ENCODE measurements around the gene HS3ST4. TPM values are rescaled to one million over a fixed set of nuclear protein-coding genes. Genes with fewer than 3 reads are reported as not detected.

The HS3ST4 gene
- total RNA-seq, 4 donors from 2014 or later = 0.15 to 4.6 (median 0.37) TPM

DNA sequence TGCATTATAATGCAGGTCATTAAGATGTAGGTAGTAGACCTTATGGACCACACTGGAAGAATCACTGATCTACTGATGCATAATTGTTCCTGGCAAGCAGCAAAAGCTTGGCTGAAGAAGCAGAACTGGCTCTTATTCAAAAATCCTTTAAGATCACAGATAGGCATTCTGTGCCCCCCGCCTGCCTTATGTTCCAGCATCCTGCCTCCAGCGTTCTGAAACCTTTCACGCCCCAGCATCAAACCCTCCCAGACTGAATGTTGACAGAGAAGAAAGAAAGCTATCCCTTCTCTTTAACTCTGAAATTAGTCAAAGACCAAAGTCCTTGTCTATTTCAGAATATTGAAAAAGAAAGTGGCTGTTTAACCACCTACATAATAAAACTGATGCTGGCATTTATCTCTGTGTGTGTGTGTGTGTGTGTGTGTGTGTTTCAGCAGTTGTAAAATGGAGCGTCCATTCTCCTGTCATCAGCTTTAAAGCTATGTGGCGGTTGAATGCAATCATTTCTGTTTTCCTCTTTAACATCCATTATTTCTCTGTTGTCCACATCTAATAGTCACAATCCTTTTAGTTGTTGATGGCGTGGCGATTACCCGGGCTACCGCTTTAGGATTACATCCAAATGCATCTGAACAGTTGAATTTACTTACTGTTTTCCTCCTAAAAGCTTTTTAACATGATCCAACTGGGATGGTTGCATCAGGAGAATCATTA is 350.4 kb downstream of the HS3ST4 start:
- intact Hi-C loops (cut with DNase I) = no loop called here
- WGBS, 2 donors = 79% methylated on average over 9 of the region's 9 CpGs
- Histone ChIP-seq H3K9me3 (no peaks in the 10 kb centered on the region), H3K4me1 (no peaks in the 10 kb centered on the region), H3K4me3 (no peak overlapping the region), H3K27ac (no peak overlapping the region), H3K36me3 (no peaks in the 10 kb centered on the region), H3K27me3 (no peaks in the 10 kb centered on the region)
- TF ChIP-seq CTCF (IDR thresholded peaks at IDR 0.05) (no peak), POLR2A (IDR thresholded peaks at IDR 0.05) (no peak)
- DNase-seq = no peak

DNA sequence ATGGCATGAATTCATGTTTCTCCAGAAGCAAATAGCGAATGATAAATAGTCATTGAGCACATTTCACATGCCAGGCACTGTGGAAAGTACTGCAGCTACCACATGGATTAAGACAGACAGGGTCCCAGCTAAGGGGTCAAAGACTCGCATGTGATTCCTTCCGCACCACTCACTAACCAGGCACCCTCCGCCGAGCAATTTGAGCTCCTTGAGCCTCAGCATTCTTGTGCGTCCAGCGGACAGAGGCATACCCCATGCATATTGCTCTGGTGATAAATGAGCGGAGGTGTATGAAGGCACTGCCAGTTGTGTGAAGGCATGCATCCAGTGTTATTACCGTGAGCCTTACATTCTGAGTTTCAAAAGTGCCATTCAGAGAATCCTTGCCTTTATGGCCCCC is 358.7 kb downstream of the HS3ST4 start:
- WGBS, 2 donors = 39 to 57% methylated on average over 9 of the region's 9 CpGs

DNA sequence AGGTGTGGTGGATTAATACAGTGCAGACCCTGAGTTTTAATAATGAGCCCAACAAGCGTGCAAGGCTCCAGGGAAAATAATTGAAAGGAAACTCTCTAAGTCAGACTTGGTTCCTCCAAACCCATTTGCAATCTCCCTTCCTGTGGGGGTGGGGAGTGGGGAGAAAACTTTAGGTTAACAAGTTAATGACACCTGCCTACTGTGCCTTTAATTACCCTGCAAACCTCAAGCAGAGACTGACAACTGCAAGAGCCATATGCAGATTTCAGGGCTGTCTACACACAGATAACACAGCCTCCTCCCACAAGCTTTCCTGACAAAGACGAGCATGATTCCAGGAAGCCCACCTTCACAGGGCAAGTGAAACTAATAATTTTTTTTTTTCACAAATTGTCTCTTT is 359.3 kb downstream of the HS3ST4 start:
- no peaks in the 10 kb centered on the region for H3K36me3 ChIP-seq

More for the DNA sequence above, 358.7 kb downstream of the HS3ST4 start:
- no peaks in the 10 kb centered on the region for H3K9me3 ChIP-seq
- DNase-seq = no peak
- H3K27ac ChIP-seq = no peak overlapping the region
- no peaks in the 10 kb centered on the region for H3K27me3 ChIP-seq
- H3K4me3 ChIP-seq = no peak overlapping the region
- H3K36me3 ChIP-seq = no peaks in the 10 kb centered on the region
- H3K4me1 ChIP-seq = no peaks in the 10 kb centered on the region
- intact Hi-C loops (cut with DNase I) = no loop called here
- TF ChIP-seq CTCF (IDR thresholded peaks at IDR 0.05) = no peak
- no peak for TF ChIP-seq POLR2A (IDR thresholded peaks at IDR 0.05)

DNA sequence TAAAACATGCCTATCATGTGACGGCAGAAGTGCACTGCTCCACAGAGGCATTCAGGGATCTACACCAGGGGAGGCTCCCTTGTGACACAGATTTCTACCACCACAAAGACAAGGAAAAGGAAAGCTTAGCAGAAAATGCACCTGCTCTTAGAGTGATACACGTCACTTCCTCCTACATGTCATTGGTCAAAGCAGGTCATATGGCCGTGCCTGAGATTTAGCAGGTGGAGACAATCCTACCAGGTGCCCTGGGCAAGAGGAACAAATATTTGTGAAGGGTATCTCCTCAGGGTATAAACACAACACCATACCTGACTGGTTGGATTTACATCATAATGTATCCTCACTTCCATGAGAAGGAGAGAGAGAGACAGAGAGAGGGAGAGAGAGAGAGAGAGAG is 362.1 kb downstream of the HS3ST4 start:
- no peak for DNase-seq
- Histone ChIP-seq H3K27me3 (no peaks in the 10 kb centered on the region), H3K9me3 (no peaks in the 10 kb centered on the region), H3K27ac (no peak overlapping the region), H3K36me3 (no peaks in the 10 kb centered on the region), H3K4me3 (no peak overlapping the region), H3K4me1 (no peaks in the 10 kb centered on the region)
- 86 to 90% methylated on average over 2 to 3 of the region's 3 CpGs for WGBS, 2 donors
- TF ChIP-seq CTCF (IDR thresholded peaks at IDR 0.05) (no peak), POLR2A (IDR thresholded peaks at IDR 0.05) (no peak)
- intact Hi-C loops (cut with DNase I) = no loop called here

More for the DNA sequence above, 359.3 kb downstream of the HS3ST4 start:
- no peaks in the 10 kb centered on the region for H3K9me3 ChIP-seq
- no peaks in the 10 kb centered on the region for H3K27me3 ChIP-seq
- DNase-seq = no peak
- H3K27ac ChIP-seq = no peak overlapping the region
- no peaks in the 10 kb centered on the region for H3K4me1 ChIP-seq
- H3K4me3 ChIP-seq = no peak overlapping the region
- intact Hi-C loops (cut with DNase I) = no loop called here
- WGBS, 2 donors = 28 to 39% methylated on average over 2 of the region's 2 CpGs
- no peak for TF ChIP-seq CTCF (IDR thresholded peaks at IDR 0.05)

GRCh38 chr16:26058326-26058725 is 366.6 kb downstream of the HS3ST4 start:
- TF ChIP-seq POLR2A (IDR thresholded peaks at IDR 0.05) (no peak), CTCF (IDR thresholded peaks at IDR 0.05) (no peak)
- no peaks in the 10 kb centered on the region for H3K9me3 ChIP-seq
- no peaks in the 10 kb centered on the region for H3K4me1 ChIP-seq
- H3K36me3 ChIP-seq = no peaks in the 10 kb centered on the region
- no peak overlapping the region for H3K4me3 ChIP-seq
- 40 to 46% methylated on average over 3 of the region's 3 CpGs for WGBS, 2 donors
- no peaks in the 10 kb centered on the region for H3K27me3 ChIP-seq
- H3K27ac ChIP-seq = no peak overlapping the region
- intact Hi-C loops (cut with DNase I) = no loop called here
- DNase-seq = no peak

Data from esophagus squamous epithelium (tissue), 5 donors.